Endodermal cell (in vitro differentiated cells): ENCODE data around the gene MKX. TPM values are rescaled to one million over a fixed set of nuclear protein-coding genes. Genes with fewer than 3 reads are reported as not detected.

Source experiments
- DNase-seq: peaks from one replicate; pipeline ENCODE4 v3.0.0-alpha.2; 2017
- H3K27ac ChIP-seq: 2 replicates; pipeline ENCODE4 v1.5.1; 2013; ENCODE audit warnings: mild to moderate bottlenecking, low read depth, low read length, moderate library complexity
- H3K27me3 ChIP-seq: 2 replicates; pipeline ENCODE4 v1.6.1; 2013; ENCODE audit warnings: mild to moderate bottlenecking, low read length, moderate library complexity; ENCODE audit not compliant: insufficient read depth, control insufficient read depth, poor library complexity, severe bottlenecking
- H3K36me3 ChIP-seq: 2 replicates; pipeline ENCODE4 v1.7.0; 2013; ENCODE audit warnings: mild to moderate bottlenecking, low read length, moderate library complexity; ENCODE audit not compliant: control insufficient read depth, insufficient read depth
- H3K4me1 ChIP-seq: one replicate; pipeline ENCODE4 v1.7.0; 2013; ENCODE audit warnings: low read length; ENCODE audit not compliant: control insufficient read depth, insufficient read depth
- H3K4me3 ChIP-seq: 2 replicates; pipeline ENCODE4 v1.5.1; 2013; ENCODE audit warnings: mild to moderate bottlenecking, low read length, moderate library complexity
- H3K9ac ChIP-seq: 2 replicates; pipeline ENCODE4 v1.6.1; 2013; ENCODE audit warnings: mild to moderate bottlenecking, low read length, moderate library complexity; ENCODE audit not compliant: poor library complexity, severe bottlenecking; ENCODE audit errors: extremely low read depth
- H3K9me3 ChIP-seq: 2 replicates; pipeline ENCODE4 v1.6.1; 2013; ENCODE audit warnings: mild to moderate bottlenecking, low read length, moderate library complexity; ENCODE audit not compliant: control insufficient read depth
- H3K27ac Mint-ChIP-seq: 2 replicates; pipeline ENCODE4 v1.8.0; 2020; ENCODE audit warnings: mixed read lengths
- H3K27me3 Mint-ChIP-seq: 2 replicates; pipeline ENCODE4 v1.8.0; 2021; ENCODE audit warnings: mild to moderate bottlenecking, mixed read lengths; ENCODE audit not compliant: insufficient read depth
- H3K36me3 Mint-ChIP-seq: 2 replicates; pipeline ENCODE4 v1.8.0; 2020; ENCODE audit warnings: low read depth, mixed read lengths
- H3K4me1 Mint-ChIP-seq: 2 replicates; pipeline ENCODE4 v1.8.0; 2020; ENCODE audit warnings: mixed read lengths
- H3K4me3 Mint-ChIP-seq: 2 replicates; pipeline ENCODE4 v1.8.0; 2020; ENCODE audit warnings: mild to moderate bottlenecking, moderate library complexity, mixed read lengths
- H3K9me3 Mint-ChIP-seq: 2 replicates; pipeline ENCODE4 v1.8.0; 2020; ENCODE audit warnings: mild to moderate bottlenecking, mixed read lengths
- WGBS, 2 experiments: methylation state at CpG; one replicate each; pipeline versions ENCODE4 v1.1.5 to v1.1.7; 2013; ENCODE audit warnings: missing lambda C conversion rate in 2 of 2, mixed read lengths in 1 of 2; ENCODE audit not compliant: insufficient coverage in 1 of 2, insufficient read length in 1 of 2; 5-methylcytosine and 5-hydroxymethylcytosine counted together
- total RNA-seq, 2 donors: library from RNA; stranded (reverse); fragmentation: NEBNext Ultra II Directional in 1 of 2; extraction: Animal tissue kit (Norgen Biotek cat#: 25700) in 1 of 2; gene quantifications; 2 replicates in 1 of 2; 3 replicates in 1 of 2; pipeline ENCODE4 v1.2.1, GENCODE V29; 2021
- TF ChIP-seq, protein P1 (sequence below): fragments of 200-600 bp; sonication (generic); conservative IDR thresholded peaks from 2 replicates; pipeline ENCODE4 v1.5.0; 2021; ENCODE audit warnings: antibody characterized with exemption, mild to moderate bottlenecking

The MKX gene
- total RNA-seq, 2 donors from 2014 or later = 0.29 to 0.55 TPM

DNA sequence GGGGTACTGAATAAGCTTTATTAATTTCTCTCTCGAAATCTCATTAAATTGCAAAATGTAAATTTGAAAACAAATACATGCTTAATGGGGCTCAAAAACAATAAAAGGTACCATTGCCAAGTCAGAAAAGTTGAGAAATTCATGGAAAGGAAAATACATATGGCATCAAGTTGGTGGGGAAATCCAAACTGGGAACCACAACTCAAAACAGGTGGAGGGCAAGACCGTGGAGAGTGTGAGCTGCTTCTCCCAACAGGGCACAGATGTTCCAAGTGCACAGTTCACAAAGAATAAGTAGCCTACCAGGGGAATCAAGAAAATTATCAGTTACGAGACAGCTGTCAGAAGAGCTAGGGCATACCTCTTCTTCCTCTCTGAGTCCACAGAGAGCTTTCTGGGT is 26.6 kb downstream of the MKX start:
- H3K4me1 ChIP-seq = no peaks in the 10 kb centered on the region
- no peak overlapping the region for H3K27ac ChIP-seq
- H3K9me3 ChIP-seq = no peaks in the 10 kb centered on the region
- H3K36me3 Mint-ChIP-seq = no peaks in the 10 kb centered on the region
- H3K9me3 Mint-ChIP-seq = no peaks in the 10 kb centered on the region
- H3K4me1 Mint-ChIP-seq = no peaks in the 10 kb centered on the region
- no peaks in the 10 kb centered on the region for H3K27me3 ChIP-seq
- no peaks in the 10 kb centered on the region for H3K27me3 Mint-ChIP-seq
- no peaks in the 10 kb centered on the region for H3K36me3 ChIP-seq
- no peak overlapping the region for H3K27ac Mint-ChIP-seq
- 91 to 96% methylated on average over 2 to 3 of the region's 3 CpGs for WGBS, 2 experiments
- no peak overlapping the region for H3K4me3 Mint-ChIP-seq
- no peak overlapping the region for H3K4me3 ChIP-seq
- TF ChIP-seq, protein P1, sequence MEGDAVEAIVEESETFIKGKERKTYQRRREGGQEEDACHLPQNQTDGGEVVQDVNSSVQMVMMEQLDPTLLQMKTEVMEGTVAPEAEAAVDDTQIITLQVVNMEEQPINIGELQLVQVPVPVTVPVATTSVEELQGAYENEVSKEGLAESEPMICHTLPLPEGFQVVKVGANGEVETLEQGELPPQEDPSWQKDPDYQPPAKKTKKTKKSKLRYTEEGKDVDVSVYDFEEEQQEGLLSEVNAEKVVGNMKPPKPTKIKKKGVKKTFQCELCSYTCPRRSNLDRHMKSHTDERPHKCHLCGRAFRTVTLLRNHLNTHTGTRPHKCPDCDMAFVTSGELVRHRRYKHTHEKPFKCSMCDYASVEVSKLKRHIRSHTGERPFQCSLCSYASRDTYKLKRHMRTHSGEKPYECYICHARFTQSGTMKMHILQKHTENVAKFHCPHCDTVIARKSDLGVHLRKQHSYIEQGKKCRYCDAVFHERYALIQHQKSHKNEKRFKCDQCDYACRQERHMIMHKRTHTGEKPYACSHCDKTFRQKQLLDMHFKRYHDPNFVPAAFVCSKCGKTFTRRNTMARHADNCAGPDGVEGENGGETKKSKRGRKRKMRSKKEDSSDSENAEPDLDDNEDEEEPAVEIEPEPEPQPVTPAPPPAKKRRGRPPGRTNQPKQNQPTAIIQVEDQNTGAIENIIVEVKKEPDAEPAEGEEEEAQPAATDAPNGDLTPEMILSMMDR = no peak
- no peak for DNase-seq
- no peak overlapping the region for H3K9ac ChIP-seq

DNA sequence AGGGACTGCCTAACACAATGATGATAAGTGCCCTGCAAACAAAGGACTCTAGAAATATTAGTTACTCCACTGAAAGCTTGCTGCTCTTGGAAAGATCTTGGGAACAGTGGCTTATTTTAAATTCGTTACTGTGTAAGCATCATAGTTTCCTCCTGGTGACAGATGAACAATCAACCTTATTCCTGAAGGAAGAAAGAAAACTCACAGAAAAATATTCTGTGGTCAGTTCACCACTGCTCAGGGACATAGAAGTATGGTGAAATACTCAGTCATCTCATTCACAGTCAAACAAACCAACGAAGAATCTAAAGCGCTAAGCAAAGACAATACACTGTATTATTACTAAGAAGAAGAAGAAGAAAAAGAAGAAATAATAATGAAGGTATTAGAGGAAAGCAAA is 27.8 kb downstream of the MKX start:
- H3K9ac ChIP-seq = no peak overlapping the region
- H3K36me3 ChIP-seq = no peaks in the 10 kb centered on the region
- TF ChIP-seq, protein P1 = no peak
- 67 to 83% methylated on average over 1 of the region's 3 CpGs for WGBS, 2 experiments
- H3K4me3 Mint-ChIP-seq = no peak overlapping the region
- no peak overlapping the region for H3K4me3 ChIP-seq
- H3K9me3 Mint-ChIP-seq = no peaks in the 10 kb centered on the region
- H3K4me1 Mint-ChIP-seq = no peaks in the 10 kb centered on the region
- H3K4me1 ChIP-seq = no peaks in the 10 kb centered on the region
- no peak for DNase-seq
- no peaks in the 10 kb centered on the region for H3K27me3 Mint-ChIP-seq
- no peaks in the 10 kb centered on the region for H3K27me3 ChIP-seq
- no peaks in the 10 kb centered on the region for H3K9me3 ChIP-seq
- peak overlapping the region; percentile 27 for H3K27ac ChIP-seq
- no peak overlapping the region for H3K27ac Mint-ChIP-seq
- H3K36me3 Mint-ChIP-seq = no peaks in the 10 kb centered on the region

- no peak overlapping the region for H3K27ac Mint-ChIP-seq
- no peaks in the 10 kb centered on the region for H3K36me3 ChIP-seq
- no peaks in the 10 kb centered on the region for H3K36me3 Mint-ChIP-seq
- no peaks in the 10 kb centered on the region for H3K4me1 ChIP-seq
- H3K9ac ChIP-seq = no peak overlapping the region
- no peaks in the 10 kb centered on the region for H3K9me3 ChIP-seq
- TF ChIP-seq, protein P1 = no peak
- H3K9me3 Mint-ChIP-seq = no peaks in the 10 kb centered on the region
- no peak overlapping the region for H3K4me3 ChIP-seq
- H3K4me3 Mint-ChIP-seq = no peak overlapping the region
- WGBS, 2 experiments = 85 to 100% methylated on average over 1 to 2 of the region's 3 CpGs
- no peaks in the 10 kb centered on the region for H3K27me3 Mint-ChIP-seq
- no peaks in the 10 kb centered on the region for H3K27me3 ChIP-seq
- no peaks in the 10 kb centered on the region for H3K4me1 Mint-ChIP-seq
- no peak for DNase-seq
- H3K27ac ChIP-seq = no peak overlapping the region
Measured at GRCh38 chr10:27717224-27717623, 28.4 kb downstream of the MKX start.
